ENCODE results near the gene ERGIC3.

GRCh38 chr20:35606127-35606526 is 64.2 kb downstream of the ERGIC3 start:
- no peak for TF ChIP-seq TAF1 (IDR thresholded peaks at IDR 0.05; ENCODE audit: borderline replicate concordance, low read depth, low read length)
- no peak for TF ChIP-seq CTCF (IDR thresholded peaks at IDR 0.05)
- TF ChIP-seq MAX (IDR thresholded peaks at IDR 0.05; ENCODE audit: low read depth): no peak
- no peak for TF ChIP-seq ELF1 (IDR thresholded peaks at IDR 0.05)
